ENCODE results near the gene MOB3B. TPM values are rescaled to one million over a fixed set of nuclear protein-coding genes. Genes with fewer than 3 reads are reported as not detected.

The MOB3B gene
- total RNA-seq, 1 donor from 2014 or later = 21.8 TPM

DNA sequence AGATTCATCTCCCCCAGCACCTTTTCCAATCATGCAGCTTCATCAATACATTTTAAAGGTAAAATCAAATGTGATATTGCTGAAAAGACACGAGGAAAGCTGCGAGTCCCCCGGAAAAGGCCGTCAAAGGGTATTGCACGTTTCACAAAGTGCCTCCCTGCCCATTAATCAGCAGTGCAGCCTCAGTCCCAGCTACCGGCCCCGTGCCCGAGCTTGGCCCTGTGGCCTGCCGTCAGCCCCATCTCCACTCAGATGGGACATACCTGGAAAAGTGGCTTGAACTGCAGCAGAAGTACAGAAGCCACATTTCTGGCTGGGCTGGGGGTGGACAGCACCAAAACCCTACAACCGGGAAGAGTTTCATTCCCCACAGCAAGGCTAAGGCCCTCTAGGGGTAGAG lies 192.8 kb downstream of the MOB3B start:
- H3K27ac Mint-ChIP-seq (ENCODE audit: unreplicated experiment) = no peak overlapping the region

DNA sequence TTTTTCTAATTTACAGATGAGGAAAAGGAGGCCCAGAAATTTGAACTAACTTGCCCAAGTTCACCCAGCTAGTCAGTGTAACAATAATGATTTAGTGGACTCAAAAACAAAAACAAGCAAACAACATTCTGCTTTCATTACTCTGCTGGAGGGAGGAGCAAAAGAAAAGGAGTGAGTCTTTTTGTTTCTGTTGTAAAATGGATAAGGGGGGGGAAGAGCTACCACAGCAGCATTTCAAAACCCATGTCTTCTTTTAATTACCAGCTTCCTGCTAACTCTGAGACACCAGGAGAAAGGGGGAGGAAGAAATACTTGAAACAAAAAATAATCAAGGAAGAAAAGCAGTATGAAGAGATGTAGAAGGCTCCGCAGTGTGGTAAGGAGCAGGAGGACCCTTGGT lies 193.5 kb downstream of the MOB3B start:
- peak overlapping the region; percentile 1 for H3K27ac Mint-ChIP-seq (ENCODE audit: unreplicated experiment)
- H3K4me1 Mint-ChIP-seq = peaks cover 73% of the 10 kb centered on the region
- TF ChIP-seq, protein P1, sequence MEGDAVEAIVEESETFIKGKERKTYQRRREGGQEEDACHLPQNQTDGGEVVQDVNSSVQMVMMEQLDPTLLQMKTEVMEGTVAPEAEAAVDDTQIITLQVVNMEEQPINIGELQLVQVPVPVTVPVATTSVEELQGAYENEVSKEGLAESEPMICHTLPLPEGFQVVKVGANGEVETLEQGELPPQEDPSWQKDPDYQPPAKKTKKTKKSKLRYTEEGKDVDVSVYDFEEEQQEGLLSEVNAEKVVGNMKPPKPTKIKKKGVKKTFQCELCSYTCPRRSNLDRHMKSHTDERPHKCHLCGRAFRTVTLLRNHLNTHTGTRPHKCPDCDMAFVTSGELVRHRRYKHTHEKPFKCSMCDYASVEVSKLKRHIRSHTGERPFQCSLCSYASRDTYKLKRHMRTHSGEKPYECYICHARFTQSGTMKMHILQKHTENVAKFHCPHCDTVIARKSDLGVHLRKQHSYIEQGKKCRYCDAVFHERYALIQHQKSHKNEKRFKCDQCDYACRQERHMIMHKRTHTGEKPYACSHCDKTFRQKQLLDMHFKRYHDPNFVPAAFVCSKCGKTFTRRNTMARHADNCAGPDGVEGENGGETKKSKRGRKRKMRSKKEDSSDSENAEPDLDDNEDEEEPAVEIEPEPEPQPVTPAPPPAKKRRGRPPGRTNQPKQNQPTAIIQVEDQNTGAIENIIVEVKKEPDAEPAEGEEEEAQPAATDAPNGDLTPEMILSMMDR (conservative IDR thresholded peaks at IDR 0.05) = no peak
- no peaks in the 10 kb centered on the region for H3K36me3 Mint-ChIP-seq (ENCODE audit: low read depth)
- no peak for DNase-seq (ENCODE audit: low read depth, low spot score)
- H3K27me3 Mint-ChIP-seq (ENCODE audit: low read depth) = no peaks in the 10 kb centered on the region
- no peaks in the 10 kb centered on the region for H3K9me3 Mint-ChIP-seq
- H3K4me3 Mint-ChIP-seq = peak overlapping the region; percentile 3

More for the DNA sequence above, 192.8 kb downstream of the MOB3B start:
- DNase-seq (ENCODE audit: low read depth, low spot score) = no peak
- no peaks in the 10 kb centered on the region for H3K27me3 Mint-ChIP-seq (ENCODE audit: low read depth)
- peaks cover 2% of the 10 kb centered on the region for H3K36me3 Mint-ChIP-seq (ENCODE audit: low read depth)
- H3K4me1 Mint-ChIP-seq = peaks cover 80% of the 10 kb centered on the region
- H3K4me3 Mint-ChIP-seq = no peak overlapping the region
- no peaks in the 10 kb centered on the region for H3K9me3 Mint-ChIP-seq
- TF ChIP-seq, protein P1 (conservative IDR thresholded peaks at IDR 0.05) = no peak

DNA sequence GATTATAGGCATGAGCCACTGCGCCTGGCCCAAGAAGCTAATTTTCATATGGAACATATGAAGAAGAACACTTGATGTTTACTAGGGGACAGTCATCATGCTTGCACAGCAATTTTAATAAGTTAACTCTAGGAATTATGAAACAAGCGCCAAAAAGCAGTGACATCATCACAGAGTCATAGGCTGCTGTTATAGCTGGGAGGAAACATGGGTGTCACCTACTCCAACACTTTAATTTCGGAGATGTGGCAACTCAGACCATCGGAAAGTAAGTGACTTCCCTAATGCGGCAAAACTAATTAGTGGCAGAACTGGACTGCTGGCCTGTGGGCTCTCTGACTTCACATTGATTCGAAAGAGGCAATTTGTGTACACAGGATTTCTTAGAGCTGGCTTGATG lies 194.5 kb downstream of the MOB3B start:
- DNase-seq (ENCODE audit: low read depth, low spot score) = no peak
- TF ChIP-seq, protein P1 (conservative IDR thresholded peaks at IDR 0.05) = no peak
- Mint-ChIP-seq H3K27me3 (ENCODE audit: low read depth) (no peaks in the 10 kb centered on the region), H3K4me1 (peaks cover 62% of the 10 kb centered on the region), H3K9me3 (no peaks in the 10 kb centered on the region), H3K36me3 (ENCODE audit: low read depth) (peaks cover 2% of the 10 kb centered on the region), H3K4me3 (no peak overlapping the region), H3K27ac (ENCODE audit: unreplicated experiment) (no peak overlapping the region)

DNA sequence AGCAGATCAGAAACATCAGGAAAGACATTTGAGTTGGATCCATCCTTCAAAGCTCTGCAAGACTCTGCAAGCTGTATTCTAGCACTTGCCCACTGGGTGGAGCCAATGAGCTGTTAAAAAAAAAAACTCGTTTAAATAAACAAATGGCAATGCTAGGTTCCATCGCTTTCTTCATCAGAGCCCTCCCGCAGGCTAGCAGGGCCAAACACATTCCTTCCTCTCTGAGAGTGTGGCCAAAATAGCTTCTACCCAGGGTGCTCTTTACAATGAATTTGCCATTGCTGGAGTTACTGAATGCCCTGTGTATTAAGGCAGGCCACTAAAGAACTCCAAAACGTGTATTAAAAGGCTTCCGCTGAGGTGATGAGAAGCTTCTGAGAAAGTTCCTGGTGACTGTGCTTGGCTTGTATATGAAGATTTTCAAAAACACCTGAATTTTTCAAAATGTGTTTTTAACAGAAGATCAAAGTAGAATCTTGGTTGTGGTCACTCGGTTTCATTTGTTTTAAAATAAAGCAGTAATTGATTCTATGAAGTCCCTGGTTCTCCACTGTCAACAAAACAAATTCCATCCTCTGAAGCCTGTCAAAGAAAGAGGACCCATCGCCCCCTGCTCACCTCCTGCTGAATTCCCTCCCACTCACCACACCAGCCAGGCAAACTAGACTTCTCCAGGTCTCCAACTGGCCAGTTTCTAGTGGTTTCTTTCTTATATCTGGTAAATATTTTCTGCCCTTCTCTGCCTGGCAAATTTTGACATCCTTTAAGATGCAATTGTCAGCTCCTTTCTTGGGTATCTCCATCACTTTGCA lies 196.2 kb downstream of the MOB3B start:
- H3K27me3 Mint-ChIP-seq (ENCODE audit: low read depth) = no peaks in the 10 kb centered on the region
- no peak overlapping the region for H3K27ac Mint-ChIP-seq (ENCODE audit: unreplicated experiment)
- H3K9me3 Mint-ChIP-seq = no peaks in the 10 kb centered on the region
- peak; percentile 77 for DNase-seq (ENCODE audit: low read depth, low spot score)
- H3K36me3 Mint-ChIP-seq (ENCODE audit: low read depth) = peaks cover 8% of the 10 kb centered on the region
- H3K4me3 Mint-ChIP-seq = no peak overlapping the region
- TF ChIP-seq, protein P1 (conservative IDR thresholded peaks at IDR 0.05) = peak; percentile 92
- H3K4me1 Mint-ChIP-seq = peaks cover 56% of the 10 kb centered on the region

DNA sequence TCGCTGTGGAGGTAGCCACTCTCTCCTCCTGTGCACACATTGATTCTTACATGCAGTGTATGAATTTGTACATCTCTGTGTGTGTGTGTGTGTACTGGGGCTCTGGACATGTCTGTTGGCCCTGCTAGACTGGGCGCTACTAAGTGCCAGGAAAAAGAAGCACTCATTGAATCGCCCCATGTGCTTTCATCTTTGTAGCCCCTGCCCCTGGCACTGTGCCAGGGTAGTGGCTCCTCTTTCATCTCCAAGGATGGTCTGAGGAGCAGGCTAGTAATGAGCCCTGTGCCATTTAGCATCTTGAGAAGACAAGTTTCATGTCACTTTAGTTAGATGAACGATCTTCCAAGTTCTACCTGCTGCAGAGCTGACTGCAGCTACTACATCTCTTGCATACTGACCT lies 198.2 kb downstream of the MOB3B start:
- no peak overlapping the region for H3K4me3 Mint-ChIP-seq
- peaks cover 23% of the 10 kb centered on the region for H3K36me3 Mint-ChIP-seq (ENCODE audit: low read depth)
- TF ChIP-seq, protein P1 (conservative IDR thresholded peaks at IDR 0.05) = no peak
- H3K4me1 Mint-ChIP-seq = peaks cover 38% of the 10 kb centered on the region
- H3K9me3 Mint-ChIP-seq = no peaks in the 10 kb centered on the region
- no peak for DNase-seq (ENCODE audit: low read depth, low spot score)
- no peaks in the 10 kb centered on the region for H3K27me3 Mint-ChIP-seq (ENCODE audit: low read depth)
- peak overlapping the region; percentile 38 for H3K27ac Mint-ChIP-seq (ENCODE audit: unreplicated experiment)
